GM10266 (cell line): Measurements from ENCODE around the gene MEIOSIN.

Experiments used
- DNase-seq: peaks from one replicate; pipeline ENCODE4 v3.0.0; 2012; ENCODE audit errors: extremely low spot score
- CTCF ChIP-seq: IDR thresholded peaks from 2 replicates; pipeline ENCODE4 v1.5.1; 2012; ENCODE audit warnings: mild to moderate bottlenecking, low read depth; ENCODE audit not compliant: control insufficient read depth, insufficient read depth; ENCODE audit errors: missing control alignments

Gene MEIOSIN

GRCh38 chr19:45763691-45764294, 30.6 kb downstream of the MEIOSIN start:
- DNase-seq, result no peak
- no peak for TF ChIP-seq CTCF

- TF ChIP-seq CTCF, result no peak
- no peak for DNase-seq
These were observed 31.2 kb downstream of the MEIOSIN start for GRCh38 chr19:45764475-45764874.

- TF ChIP-seq CTCF, result no peak
- DNase-seq, result no peak
These were observed 31.9 kb downstream of the MEIOSIN start for GRCh38 chr19:45764945-45765701.

- TF ChIP-seq CTCF, result no peak
- no peak for DNase-seq
These were observed 32.6 kb downstream of the MEIOSIN start for GRCh38 chr19:45765702-45766295.

- TF ChIP-seq CTCF, result no peak
- no peak for DNase-seq
These were observed 33.1 kb downstream of the MEIOSIN start for GRCh38 chr19:45766296-45766868.

- no peak for DNase-seq
- TF ChIP-seq CTCF, result no peak
These were observed 33.7 kb downstream of the MEIOSIN start for GRCh38 chr19:45766869-45767346.
